Measurements from ENCODE around the gene AGBL4.

Gene AGBL4

GRCh38 chr1:48873944-48874343 is 1149.8 kb downstream of the AGBL4 start:
- no peak for DNase-seq

- no peak for DNase-seq
Measured at GRCh38 chr1:48870596-48870995, 1153.2 kb downstream of the AGBL4 start.

GRCh38 chr1:48869116-48869893 is 1154.4 kb downstream of the AGBL4 start:
- no peak for DNase-seq

GRCh38 chr1:48864913-48865312 is 1158.8 kb downstream of the AGBL4 start:
- DNase-seq: no peak

GRCh38 chr1:48859456-48859855 is 1164.3 kb downstream of the AGBL4 start:
- no peak for DNase-seq

GRCh38 chr1:48858200-48858920 is 1165.4 kb downstream of the AGBL4 start:
- no peak for DNase-seq

- no peak for DNase-seq
Measured at GRCh38 chr1:48853006-48853405, 1170.7 kb downstream of the AGBL4 start.

GRCh38 chr1:48851638-48852037 is 1172.1 kb downstream of the AGBL4 start:
- no peak for DNase-seq

GRCh38 chr1:48848035-48848434 is 1175.7 kb downstream of the AGBL4 start:
- DNase-seq: no peak

- DNase-seq: no peak
Measured at GRCh38 chr1:48846441-48846840, 1177.3 kb downstream of the AGBL4 start.

- DNase-seq: no peak
Measured at GRCh38 chr1:48844187-48844586, 1179.6 kb downstream of the AGBL4 start.

- DNase-seq: no peak
Measured at GRCh38 chr1:48841966-48842365, 1181.8 kb downstream of the AGBL4 start.

- no peak for DNase-seq
Measured at GRCh38 chr1:48841461-48841860, 1182.3 kb downstream of the AGBL4 start.

GRCh38 chr1:48831120-48831978 is 1192.4 kb downstream of the AGBL4 start:
- no peak for DNase-seq

GRCh38 chr1:48830715-48831114 is 1193.0 kb downstream of the AGBL4 start:
- DNase-seq: no peak

- DNase-seq: no peak
Measured at GRCh38 chr1:48829446-48829845, 1194.3 kb downstream of the AGBL4 start.

- DNase-seq: no peak
Measured at GRCh38 chr1:48823168-48823567, 1200.6 kb downstream of the AGBL4 start.

GRCh38 chr1:48820491-48820890 is 1203.3 kb downstream of the AGBL4 start:
- no peak for DNase-seq

GRCh38 chr1:48817505-48818114 is 1206.1 kb downstream of the AGBL4 start:
- DNase-seq: no peak

GRCh38 chr1:48810740-48811139 is 1213.0 kb downstream of the AGBL4 start:
- DNase-seq: no peak

- DNase-seq: no peak
Measured at GRCh38 chr1:48808496-48808895, 1215.3 kb downstream of the AGBL4 start.

GRCh38 chr1:48807554-48808260 is 1216.0 kb downstream of the AGBL4 start:
- no peak for DNase-seq
